Measurements from ENCODE around the gene ZNF579. TPM values are rescaled to one million over a fixed set of nuclear protein-coding genes. Genes with fewer than 3 reads are reported as not detected.

The ZNF579 gene
- total and polyA plus RNA-seq, 2 of the 13 experiments (the other 11 are each of a cell fraction or from before 2014, with no cell fraction given): 2.1 to 2.9 TPM

DNA sequence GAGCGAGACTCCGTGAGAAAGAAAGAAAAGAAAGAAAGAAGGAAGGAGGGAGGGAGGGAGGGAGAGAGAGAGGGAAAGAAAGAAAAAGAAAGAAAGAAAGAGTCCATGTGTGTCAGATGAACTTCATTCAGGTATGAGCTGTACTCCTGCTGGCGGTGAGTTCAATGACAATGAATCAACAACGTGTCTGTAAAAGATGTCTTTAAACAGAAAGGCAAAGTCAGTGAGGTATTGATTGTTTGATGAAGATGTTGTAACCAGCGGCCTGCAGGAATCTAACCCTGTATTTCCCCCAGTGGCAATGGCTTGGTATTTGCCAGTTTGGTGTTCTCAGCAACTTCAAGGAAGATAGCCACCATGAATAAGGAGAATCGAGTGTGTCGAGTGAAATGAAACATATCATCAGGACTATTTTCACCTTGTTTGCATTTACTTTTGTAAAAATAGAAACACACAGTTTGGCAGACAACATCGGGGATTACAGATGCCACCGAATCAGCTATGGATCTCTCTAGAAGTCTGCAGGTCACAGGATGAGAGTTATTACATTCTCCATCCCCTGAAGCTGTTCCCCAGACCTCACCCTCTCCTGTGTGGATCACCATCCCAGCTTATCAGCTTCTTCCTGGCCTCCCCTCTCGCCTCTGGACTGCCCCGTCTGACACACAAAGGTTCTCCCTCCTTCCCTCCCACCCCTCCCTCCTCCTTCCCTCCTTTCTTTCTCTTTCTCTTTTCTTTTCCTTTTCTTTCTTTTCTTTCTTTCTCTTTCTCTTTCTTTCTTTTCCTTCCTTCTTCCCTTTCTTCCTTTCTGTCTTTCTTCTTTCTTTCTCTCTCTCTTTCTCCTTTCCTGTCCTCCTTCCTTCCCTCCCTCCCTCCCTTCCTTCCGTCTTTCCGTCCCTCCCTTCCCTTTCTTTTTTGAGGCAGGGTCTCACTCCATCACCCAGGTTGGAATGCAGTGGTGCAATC is 27.1 kb downstream of the ZNF579 start (continued):
- TF ChIP-seq MAFF (IDR thresholded peaks at IDR 0.05; ENCODE audit: low read depth, low read length): no peak
- no peak for TF ChIP-seq MTF2 (CRISPR knock-in tag; IDR thresholded peaks at IDR 0.05; ENCODE audit: borderline replicate concordance)
- peak; percentile 53; the same call in 1 of the 2 replicates for TF ChIP-seq MED1 (CRISPR knock-in tag; IDR thresholded peaks at IDR 0.05)
- TF ChIP-seq TOE1 (CRISPR knock-in tag; IDR thresholded peaks at IDR 0.05): no peak
- no peak for TF ChIP-seq TEAD2 (CRISPR knock-in tag; IDR thresholded peaks at IDR 0.05)
- TF ChIP-seq BCL6 (CRISPR knock-in tag; IDR thresholded peaks at IDR 0.05): peak; percentile 63
- TF ChIP-seq, protein P1, sequence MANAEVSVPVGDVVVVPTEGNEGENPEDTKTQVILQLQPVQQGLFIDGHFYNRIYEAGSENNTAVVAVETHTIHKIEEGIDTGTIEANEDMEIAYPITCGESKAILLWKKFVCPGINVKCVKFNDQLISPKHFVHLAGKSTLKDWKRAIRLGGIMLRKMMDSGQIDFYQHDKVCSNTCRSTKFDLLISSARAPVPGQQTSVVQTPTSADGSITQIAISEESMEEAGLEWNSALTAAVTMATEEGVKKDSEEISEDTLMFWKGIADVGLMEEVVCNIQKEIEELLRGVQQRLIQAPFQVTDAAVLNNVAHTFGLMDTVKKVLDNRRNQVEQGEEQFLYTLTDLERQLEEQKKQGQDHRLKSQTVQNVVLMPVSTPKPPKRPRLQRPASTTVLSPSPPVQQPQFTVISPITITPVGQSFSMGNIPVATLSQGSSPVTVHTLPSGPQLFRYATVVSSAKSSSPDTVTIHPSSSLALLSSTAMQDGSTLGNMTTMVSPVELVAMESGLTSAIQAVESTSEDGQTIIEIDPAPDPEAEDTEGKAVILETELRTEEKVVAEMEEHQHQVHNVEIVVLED (CRISPR knock-in tag; IDR thresholded peaks at IDR 0.05; ENCODE audit: borderline replicate concordance): no peak
- TF ChIP-seq ZNF777 (CRISPR knock-in tag; IDR thresholded peaks at IDR 0.05): no peak
- TF ChIP-seq, protein P2, sequence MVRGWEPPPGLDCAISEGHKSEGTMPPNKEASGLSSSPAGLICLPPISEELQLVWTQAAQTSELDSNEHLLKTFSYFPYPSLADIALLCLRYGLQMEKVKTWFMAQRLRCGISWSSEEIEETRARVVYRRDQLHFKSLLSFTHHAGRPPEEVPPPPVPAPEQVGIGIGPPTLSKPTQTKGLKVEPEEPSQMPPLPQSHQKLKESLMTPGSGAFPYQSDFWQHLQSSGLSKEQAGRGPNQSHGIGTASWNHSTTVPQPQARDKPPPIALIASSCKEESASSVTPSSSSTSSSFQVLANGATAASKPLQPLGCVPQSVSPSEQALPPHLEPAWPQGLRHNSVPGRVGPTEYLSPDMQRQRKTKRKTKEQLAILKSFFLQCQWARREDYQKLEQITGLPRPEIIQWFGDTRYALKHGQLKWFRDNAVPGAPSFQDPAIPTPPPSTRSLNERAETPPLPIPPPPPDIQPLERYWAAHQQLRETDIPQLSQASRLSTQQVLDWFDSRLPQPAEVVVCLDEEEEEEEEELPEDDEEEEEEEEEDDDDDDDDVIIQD (CRISPR knock-in tag; IDR thresholded peaks at IDR 0.05; ENCODE audit: low read depth): no peak
- TF ChIP-seq ARID4A (CRISPR knock-in tag; IDR thresholded peaks at IDR 0.05; ENCODE audit: borderline replicate concordance): peak; percentile 49; the same call in 1 of the 2 replicates
- TF ChIP-seq, protein P3, sequence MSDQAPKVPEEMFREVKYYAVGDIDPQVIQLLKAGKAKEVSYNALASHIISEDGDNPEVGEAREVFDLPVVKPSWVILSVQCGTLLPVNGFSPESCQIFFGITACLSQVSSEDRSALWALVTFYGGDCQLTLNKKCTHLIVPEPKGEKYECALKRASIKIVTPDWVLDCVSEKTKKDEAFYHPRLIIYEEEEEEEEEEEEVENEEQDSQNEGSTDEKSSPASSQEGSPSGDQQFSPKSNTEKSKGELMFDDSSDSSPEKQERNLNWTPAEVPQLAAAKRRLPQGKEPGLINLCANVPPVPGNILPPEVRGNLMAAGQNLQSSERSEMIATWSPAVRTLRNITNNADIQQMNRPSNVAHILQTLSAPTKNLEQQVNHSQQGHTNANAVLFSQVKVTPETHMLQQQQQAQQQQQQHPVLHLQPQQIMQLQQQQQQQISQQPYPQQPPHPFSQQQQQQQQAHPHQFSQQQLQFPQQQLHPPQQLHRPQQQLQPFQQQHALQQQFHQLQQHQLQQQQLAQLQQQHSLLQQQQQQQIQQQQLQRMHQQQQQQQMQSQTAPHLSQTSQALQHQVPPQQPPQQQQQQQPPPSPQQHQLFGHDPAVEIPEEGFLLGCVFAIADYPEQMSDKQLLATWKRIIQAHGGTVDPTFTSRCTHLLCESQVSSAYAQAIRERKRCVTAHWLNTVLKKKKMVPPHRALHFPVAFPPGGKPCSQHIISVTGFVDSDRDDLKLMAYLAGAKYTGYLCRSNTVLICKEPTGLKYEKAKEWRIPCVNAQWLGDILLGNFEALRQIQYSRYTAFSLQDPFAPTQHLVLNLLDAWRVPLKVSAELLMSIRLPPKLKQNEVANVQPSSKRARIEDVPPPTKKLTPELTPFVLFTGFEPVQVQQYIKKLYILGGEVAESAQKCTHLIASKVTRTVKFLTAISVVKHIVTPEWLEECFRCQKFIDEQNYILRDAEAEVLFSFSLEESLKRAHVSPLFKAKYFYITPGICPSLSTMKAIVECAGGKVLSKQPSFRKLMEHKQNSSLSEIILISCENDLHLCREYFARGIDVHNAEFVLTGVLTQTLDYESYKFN (CRISPR knock-in tag; conservative IDR thresholded peaks at IDR 0.05): peak; percentile 73
- TF ChIP-seq PAWR (CRISPR knock-in tag; IDR thresholded peaks at IDR 0.05; ENCODE audit: borderline replicate concordance): no peak
- TF ChIP-seq KMT2B (CRISPR knock-in tag; IDR thresholded peaks at IDR 0.05): no peak
- TF ChIP-seq RFX3 (CRISPR knock-in tag; IDR thresholded peaks at IDR 0.05): no peak
- no peak for TF ChIP-seq SSRP1 (CRISPR knock-in tag; IDR thresholded peaks at IDR 0.05)
- no peak for TF ChIP-seq SRY (CRISPR knock-in tag; IDR thresholded peaks at IDR 0.05)
- no peak for TF ChIP-seq HNRNPLL (IDR thresholded peaks at IDR 0.05; ENCODE audit: low read depth, low read length, poor library complexity, severe bottlenecking)
- no peak for TF ChIP-seq JUN (CRISPR knock-in tag; IDR thresholded peaks at IDR 0.05)
